PC-3 (cell line): ENCODE data around the gene IKZF5. TPM values are rescaled to one million over a fixed set of nuclear protein-coding genes. Genes with fewer than 3 reads are reported as not detected.

Experiments used
- ATAC-seq: fragments of 200-7000 bp; cut with Tn5 transposase; 2 replicates; pipeline ENCODE4 v1.9.1; 2020; ENCODE audit warnings: mild to moderate bottlenecking, moderate library complexity
- BruUV-seq: library from RNA; stranded (reverse); fragments of 400-500 nt; replicated peaks from 2 replicates; lab custom pipeline; 2021; lab: Mats Ljungman, UMichigan
- CTCF ChIA-PET: fragments of 300-600 bp; sonication (Branson Sonifier 250); formaldehyde crosslinking; loops from one replicate; lab custom pipeline; 2022; ENCODE audit warnings: antibody characterized with exemption; lab: Charles Lee
- POLR2A ChIA-PET: fragments of 300-600 bp; sonication (Branson Sonifier 250); formaldehyde crosslinking; loops from one replicate; lab custom pipeline; 2022; ENCODE audit warnings: antibody characterized with exemption; ENCODE audit not compliant: unreplicated experiment; lab: Charles Lee
- DNase-seq: peaks from one replicate; pipeline ENCODE4 v3.0.0-alpha.2; 2015
- H2AFZ ChIP-seq: fragments of 300-600 bp; sonication (generic); 2 replicates; pipeline ENCODE4 v1.6.0; 2016; ENCODE audit warnings: antibody characterized with exemption, low read length
- H3F3A ChIP-seq: fragments of 300-600 bp; sonication (generic); one replicate; pipeline ENCODE4 v1.6.0; 2017; ENCODE audit warnings: antibody characterized with exemption, low read length, control low read depth, mild to moderate bottlenecking; ENCODE audit not compliant: unreplicated experiment
- H3K27ac ChIP-seq: fragments of 300-600 bp; sonication (generic); 2 replicates; pipeline ENCODE4 v1.5.1; 2016; ENCODE audit warnings: mild to moderate bottlenecking, low read length
- H3K27me3 ChIP-seq: fragments of 300-600 bp; sonication (generic); 2 replicates; pipeline ENCODE4 v1.6.1; 2016; ENCODE audit warnings: low read length, mixed read lengths
- H3K36me3 ChIP-seq: fragments of 300-600 bp; sonication (generic); 2 replicates; pipeline ENCODE4 v1.6.1; 2016; ENCODE audit warnings: low read depth, mixed run types, low read length, mixed read lengths
- H3K4me1 ChIP-seq: fragments of 300-600 bp; sonication (generic); 2 replicates; pipeline ENCODE4 v1.5.1; 2016; ENCODE audit warnings: low read length; ENCODE audit not compliant: insufficient read depth
- H3K4me2 ChIP-seq: fragments of 300-600 bp; sonication (generic); 2 replicates; pipeline ENCODE4 v1.6.0; 2016; ENCODE audit warnings: low read length
- H3K4me3 ChIP-seq: fragments of 300-600 bp; sonication (generic); 2 replicates; pipeline ENCODE4 v1.5.1; 2016; ENCODE audit warnings: mild to moderate bottlenecking, low read length, mixed read lengths
- H3K79me2 ChIP-seq: fragments of 300-600 bp; sonication (generic); 2 replicates; pipeline ENCODE4 v1.6.1; 2017; ENCODE audit warnings: low read length, mixed read lengths
- H3K9ac ChIP-seq: fragments of 300-600 bp; sonication (generic); 2 replicates; pipeline ENCODE4 v1.6.0; 2016; ENCODE audit warnings: mild to moderate bottlenecking, low read length
- H3K9me2 ChIP-seq: fragments of 300-600 bp; sonication (generic); replicated peaks from 2 replicates; pipeline ENCODE4 v1.6.1; 2016; ENCODE audit warnings: mixed run types, low read length, mixed read lengths
- H3K9me3 ChIP-seq: fragments of 300-600 bp; sonication (generic); 2 replicates; pipeline ENCODE4 v1.6.1; 2016; ENCODE audit warnings: low read length, mixed read lengths
- H4K20me1 ChIP-seq: fragments of 300-600 bp; sonication (generic); 2 replicates; pipeline ENCODE4 v1.6.1; 2016; ENCODE audit warnings: low read length, mixed read lengths
- EZH2 ChIP-seq: fragments of 300-600 bp; sonication (generic); IDR thresholded peaks from one replicate; pipeline ENCODE4 v1.6.1; 2017; ENCODE audit warnings: antibody characterized with exemption, mild to moderate bottlenecking, low read length; ENCODE audit not compliant: unreplicated experiment
- EZH2phosphoT487 ChIP-seq: fragments of 300-600 bp; sonication (generic); IDR thresholded peaks from 2 replicates; pipeline ENCODE4 v1.6.1; 2018; ENCODE audit warnings: mild to moderate bottlenecking, antibody characterized with exemption, low read length, borderline replicate concordance
- intact Hi-C: fragments of 100-400 bp; cut with micrococcal nuclease; formaldehyde crosslinking; loops from 2 replicates; pipeline ENCODE4 v1.9.0; 2023
- total RNA-seq: library from RNA; depleted of rRNA; stranded (reverse); fragments of >200 nt; gene quantifications from 2 replicates; pipeline ENCODE4 v1.2.3, GENCODE V29; 2014
- TF ChIP-seq, protein P1 (sequence below): fragments of 300-600 bp; sonication (generic); conservative IDR thresholded peaks from 2 replicates; pipeline ENCODE4 v1.5.1; 2017; ENCODE audit warnings: antibody characterized with exemption, low read depth, mild to moderate bottlenecking, low read length

Gene IKZF5
- total RNA-seq, 1 experiment from 2014 or later, result 1.6 TPM

DNA sequence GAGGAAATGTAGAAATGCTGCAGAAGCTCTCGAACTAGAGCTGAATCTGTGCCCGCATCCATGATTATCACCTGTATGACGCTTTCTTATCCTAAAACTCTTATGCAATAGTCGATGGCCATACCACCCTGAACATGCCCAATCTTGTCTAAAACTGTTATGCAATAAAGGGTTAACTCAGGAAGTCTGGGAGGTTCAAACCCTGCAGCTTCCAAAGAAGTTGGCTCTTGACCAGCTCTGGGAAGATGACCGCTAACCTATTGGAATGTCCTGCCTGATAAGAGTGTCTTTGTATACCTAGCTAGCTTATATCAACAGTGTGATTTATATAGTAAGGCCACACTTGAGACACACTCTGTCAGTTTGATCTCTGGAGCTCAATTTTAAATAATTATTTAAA, 51.1 kb downstream of the IKZF5 start:
- Histone ChIP-seq H3K9me3 (no peaks in the 10 kb centered on the region), H3K9me2 (no peaks in the 10 kb centered on the region), H3K27me3 (no peaks in the 10 kb centered on the region), H4K20me1 (no peaks in the 10 kb centered on the region), H3K27ac (no peak overlapping the region), H3F3A (no peaks in the 10 kb centered on the region), H3K4me2 (no peak overlapping the region), H3K36me3 (no peaks in the 10 kb centered on the region), H3K79me2 (peaks cover 10% of the 10 kb centered on the region), H3K4me3 (no peak overlapping the region), H3K4me1 (peaks cover 9% of the 10 kb centered on the region; the same call in 1 of the 2 replicates), H3K9ac (no peak overlapping the region), H2AFZ (no peak overlapping the region)
- DNase-seq (no peak), ATAC-seq (no peak)
- POLR2A ChIA-PET, result no interaction called here
- no TSS peak for BruUV-seq
- TF ChIP-seq EZH2phosphoT487 (no peak), EZH2 (no peak)
- TF ChIP-seq, protein P1, sequence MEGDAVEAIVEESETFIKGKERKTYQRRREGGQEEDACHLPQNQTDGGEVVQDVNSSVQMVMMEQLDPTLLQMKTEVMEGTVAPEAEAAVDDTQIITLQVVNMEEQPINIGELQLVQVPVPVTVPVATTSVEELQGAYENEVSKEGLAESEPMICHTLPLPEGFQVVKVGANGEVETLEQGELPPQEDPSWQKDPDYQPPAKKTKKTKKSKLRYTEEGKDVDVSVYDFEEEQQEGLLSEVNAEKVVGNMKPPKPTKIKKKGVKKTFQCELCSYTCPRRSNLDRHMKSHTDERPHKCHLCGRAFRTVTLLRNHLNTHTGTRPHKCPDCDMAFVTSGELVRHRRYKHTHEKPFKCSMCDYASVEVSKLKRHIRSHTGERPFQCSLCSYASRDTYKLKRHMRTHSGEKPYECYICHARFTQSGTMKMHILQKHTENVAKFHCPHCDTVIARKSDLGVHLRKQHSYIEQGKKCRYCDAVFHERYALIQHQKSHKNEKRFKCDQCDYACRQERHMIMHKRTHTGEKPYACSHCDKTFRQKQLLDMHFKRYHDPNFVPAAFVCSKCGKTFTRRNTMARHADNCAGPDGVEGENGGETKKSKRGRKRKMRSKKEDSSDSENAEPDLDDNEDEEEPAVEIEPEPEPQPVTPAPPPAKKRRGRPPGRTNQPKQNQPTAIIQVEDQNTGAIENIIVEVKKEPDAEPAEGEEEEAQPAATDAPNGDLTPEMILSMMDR, result no peak
- CTCF ChIA-PET, result no interaction called here
- intact Hi-C loops, result no loop called here

DNA sequence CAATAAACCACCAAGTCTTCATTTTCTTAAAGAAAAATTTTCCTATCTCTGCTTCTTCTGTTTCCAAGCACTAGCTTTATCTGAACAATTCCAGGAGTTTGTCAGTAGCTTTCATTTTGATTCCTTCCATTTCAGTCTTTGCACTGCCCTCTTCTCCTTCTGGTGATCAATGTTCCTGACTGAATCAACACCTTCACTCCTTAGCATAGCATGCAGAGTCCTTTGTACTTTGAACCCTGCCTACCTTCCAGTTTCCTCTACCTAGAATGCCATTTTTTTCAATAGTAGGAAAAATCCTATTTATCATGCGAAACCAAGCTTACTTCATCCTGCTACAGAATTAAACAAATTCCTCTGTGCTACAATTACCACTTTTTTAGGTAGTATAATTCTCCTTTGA, 52.7 kb downstream of the IKZF5 start:
- intact Hi-C loops, result loop anchor here (2.0 kb wide), 1 partner anchor 25 kb away; the partner anchor contains the start of gene PSTK

DNA sequence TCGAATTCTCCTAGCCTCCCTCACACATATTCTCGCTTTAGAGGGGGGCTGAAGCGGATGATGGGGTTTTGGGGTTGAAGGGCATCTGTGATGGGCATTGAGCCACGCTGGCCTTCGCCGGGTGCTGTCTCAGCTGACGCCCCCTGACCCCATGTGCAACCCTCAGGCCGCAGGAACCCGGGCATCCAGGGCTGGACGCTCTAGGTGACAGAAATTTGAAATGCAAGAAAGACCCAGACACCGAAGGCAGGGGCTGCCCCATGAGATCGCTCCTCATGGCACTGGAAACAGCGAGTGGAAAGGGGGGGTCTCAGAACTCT, 53.9 kb downstream of the IKZF5 start:
- Histone ChIP-seq H3K36me3 (no peaks in the 10 kb centered on the region), H3K4me1 (peaks cover 14% of the 10 kb centered on the region; the same call in 1 of the 2 replicates), H4K20me1 (no peaks in the 10 kb centered on the region), H3K27me3 (no peaks in the 10 kb centered on the region), H3K9ac (no peak overlapping the region), H3K4me2 (peak overlapping the region; percentile 59), H3K27ac (no peak overlapping the region), H2AFZ (peak overlapping the region; percentile 96), H3F3A (no peaks in the 10 kb centered on the region), H3K9me2 (no peaks in the 10 kb centered on the region), H3K9me3 (no peaks in the 10 kb centered on the region), H3K4me3 (peak overlapping the region; percentile 91; the same call in 1 of the 2 replicates), H3K79me2 (peaks cover 15% of the 10 kb centered on the region)
- BruUV-seq, result TSS peak; percentile 71
- ATAC-seq, result no peak
- POLR2A ChIA-PET, result no interaction called here
- TF ChIP-seq, protein P1, result no peak
- TF ChIP-seq EZH2 (no peak), EZH2phosphoT487 (no peak)
- DNase-seq, result no peak
- CTCF ChIA-PET, result no interaction called here
- intact Hi-C loops, result loop anchor here (2.0 to 5.0 kb wide), 2 partner anchors 26 to 87 kb away; partner anchors contain the start of gene PSTK

More for the DNA sequence above, 52.7 kb downstream of the IKZF5 start:
- Histone ChIP-seq H3K27me3 (no peaks in the 10 kb centered on the region), H3K4me2 (no peak overlapping the region), H4K20me1 (no peaks in the 10 kb centered on the region), H3K27ac (no peak overlapping the region), H3F3A (no peaks in the 10 kb centered on the region), H3K9me3 (no peaks in the 10 kb centered on the region), H3K9ac (no peak overlapping the region), H3K4me1 (peaks cover 14% of the 10 kb centered on the region; the same call in 1 of the 2 replicates), H3K79me2 (peaks cover 15% of the 10 kb centered on the region), H2AFZ (no peak overlapping the region), H3K36me3 (no peaks in the 10 kb centered on the region), H3K4me3 (no peak overlapping the region), H3K9me2 (no peaks in the 10 kb centered on the region)
- ChIA-PET CTCF (no interaction called here), POLR2A (no interaction called here)
- DNase-seq (no peak), ATAC-seq (no peak)
- BruUV-seq, result no TSS peak
- TF ChIP-seq EZH2, result no peak
- TF ChIP-seq, protein P1, result no peak
- TF ChIP-seq EZH2phosphoT487, result no peak
